Prostate gland (tissue), 2 donors: ENCODE data around the gene ENPP7. TPM values are rescaled to one million over a fixed set of nuclear protein-coding genes. Genes with fewer than 3 reads are reported as not detected.
"Not testable (repeated sequence)": the region's sequence is repeated elsewhere in the genome, so short reads cannot be mapped to it uniquely, and the experiment has no call there.

Experiments used
- DNase-seq: peaks from one replicate; pipeline ENCODE4 v3.0.0-alpha.2; 2019; ENCODE audit warnings: low spot score
- H3K27ac ChIP-seq, 2 donors: fragments of 200-600 bp; sonication (generic); 2 replicates each; pipeline ENCODE4 v1.5.1; 2017 to 2019
- H3K27me3 ChIP-seq: fragments of 200-600 bp; sonication (generic); replicated peaks from 2 replicates; pipeline ENCODE4 v1.5.1; 2019; ENCODE audit not compliant: insufficient read depth
- H3K36me3 ChIP-seq, 2 donors: fragments of 200-600 bp; sonication (generic); 1 replicate in 1 of 2; 2 replicates in 1 of 2; pipeline versions ENCODE4 v1.5.1 to v1.8.1; 2017 to 2019
- H3K4me1 ChIP-seq: fragments of 200-600 bp; sonication (generic); replicated peaks from 2 replicates; pipeline ENCODE4 v1.5.1; 2019
- H3K4me3 ChIP-seq, 2 donors: fragments of 200-600 bp; sonication (generic); 2 replicates each; pipeline ENCODE4 v1.5.1; 2017 to 2019
- H3K9me3 ChIP-seq: fragments of 200-600 bp; sonication (generic); 2 replicates; pipeline ENCODE4 v1.5.1; 2017
- POLR2A ChIP-seq: fragments of 450-650 bp; IDR thresholded peaks from one replicate; pipeline ENCODE4 v1.6.1; 2016; ENCODE audit warnings: antibody characterized with exemption, mild to moderate bottlenecking
- POLR2AphosphoS5 ChIP-seq: sonication (generic); formaldehyde crosslinking; IDR thresholded peaks from one replicate; pipeline ENCODE4 v1.6.1; 2017; ENCODE audit warnings: antibody characterized with exemption
- WGBS: methylation state at CpG from one replicate; pipeline ENCODE4 v1.1.5; 2018; 5-methylcytosine and 5-hydroxymethylcytosine counted together
- intact Hi-C: fragments of 100-400 bp; cut with DNase I; formaldehyde crosslinking; loops from one replicate; pipeline ENCODE4 v1.14.2; 2022
- total RNA-seq, 2 donors: library from RNA; depleted of rRNA; stranded (reverse); fragments of >200 nt; gene quantifications; one replicate each; pipeline ENCODE4 v1.1.0, GENCODE V29; 2016
- TF ChIP-seq, protein P1 (sequence below), 4 experiments: fragments of 200-600 bp in 2 of 4; fragments of 450-650 bp in 2 of 4; sonication (generic) in 2 of 4; IDR thresholded peaks; 1 replicate in 3 of 4; 2 replicates in 1 of 4; pipeline ENCODE4 v1.5.1; 2016 to 2019; ENCODE audit warnings: antibody characterized with exemption in 4 of 4, mild to moderate bottlenecking in 2 of 4, moderate library complexity in 2 of 4

Gene ENPP7
- total RNA-seq, 2 donors from 2014 or later = not detected

DNA sequence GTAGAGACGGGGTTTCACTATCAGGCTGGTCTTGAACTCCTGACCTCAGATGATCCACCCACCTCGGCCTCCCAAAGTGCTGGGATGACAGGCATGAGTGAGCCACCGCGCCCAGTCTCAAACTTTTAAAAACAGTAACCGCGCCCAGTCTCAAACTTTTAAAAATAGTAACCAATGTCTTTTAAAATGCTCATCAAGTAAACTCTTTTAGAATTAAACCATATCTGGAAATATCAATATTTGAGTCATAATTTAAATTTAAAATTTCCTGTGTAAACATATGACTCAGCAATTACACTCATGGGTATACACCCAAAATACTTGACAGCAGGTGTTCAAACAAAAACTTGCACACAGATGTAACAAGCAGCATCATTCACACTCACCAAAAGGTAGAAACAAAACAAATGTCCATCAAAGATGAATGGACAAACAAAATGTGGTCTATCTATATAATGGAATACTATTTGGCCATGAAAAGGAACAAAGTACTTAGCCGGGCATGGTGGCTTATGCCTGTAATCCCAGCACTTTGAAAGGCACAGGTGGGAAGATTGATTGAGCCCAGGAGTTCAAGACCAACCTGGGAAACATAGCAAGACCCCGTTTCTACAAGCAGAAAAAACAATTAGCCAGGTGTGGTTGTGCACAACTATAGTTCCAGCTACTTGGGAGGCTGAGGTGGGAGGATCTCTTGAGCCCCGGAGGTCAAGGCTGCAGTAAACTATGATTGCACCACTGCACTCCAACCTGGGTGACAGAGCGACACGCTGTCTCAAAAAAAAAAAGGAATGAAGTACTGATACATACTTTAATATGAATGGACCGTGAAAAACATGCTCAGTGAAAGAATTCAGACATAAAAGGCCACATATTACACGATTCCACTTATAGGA, 20.2 kb downstream of the ENPP7 start:
- H3K36me3 ChIP-seq = no peaks in the 10 kb centered on the region
- no peak for TF ChIP-seq POLR2AphosphoS5
- TF ChIP-seq, protein P1, sequence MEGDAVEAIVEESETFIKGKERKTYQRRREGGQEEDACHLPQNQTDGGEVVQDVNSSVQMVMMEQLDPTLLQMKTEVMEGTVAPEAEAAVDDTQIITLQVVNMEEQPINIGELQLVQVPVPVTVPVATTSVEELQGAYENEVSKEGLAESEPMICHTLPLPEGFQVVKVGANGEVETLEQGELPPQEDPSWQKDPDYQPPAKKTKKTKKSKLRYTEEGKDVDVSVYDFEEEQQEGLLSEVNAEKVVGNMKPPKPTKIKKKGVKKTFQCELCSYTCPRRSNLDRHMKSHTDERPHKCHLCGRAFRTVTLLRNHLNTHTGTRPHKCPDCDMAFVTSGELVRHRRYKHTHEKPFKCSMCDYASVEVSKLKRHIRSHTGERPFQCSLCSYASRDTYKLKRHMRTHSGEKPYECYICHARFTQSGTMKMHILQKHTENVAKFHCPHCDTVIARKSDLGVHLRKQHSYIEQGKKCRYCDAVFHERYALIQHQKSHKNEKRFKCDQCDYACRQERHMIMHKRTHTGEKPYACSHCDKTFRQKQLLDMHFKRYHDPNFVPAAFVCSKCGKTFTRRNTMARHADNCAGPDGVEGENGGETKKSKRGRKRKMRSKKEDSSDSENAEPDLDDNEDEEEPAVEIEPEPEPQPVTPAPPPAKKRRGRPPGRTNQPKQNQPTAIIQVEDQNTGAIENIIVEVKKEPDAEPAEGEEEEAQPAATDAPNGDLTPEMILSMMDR (IDR thresholded peaks at IDR 0.05) = no peak
- no peak for TF ChIP-seq POLR2A
- peaks cover 17% of the 10 kb centered on the region for H3K27me3 ChIP-seq

DNA sequence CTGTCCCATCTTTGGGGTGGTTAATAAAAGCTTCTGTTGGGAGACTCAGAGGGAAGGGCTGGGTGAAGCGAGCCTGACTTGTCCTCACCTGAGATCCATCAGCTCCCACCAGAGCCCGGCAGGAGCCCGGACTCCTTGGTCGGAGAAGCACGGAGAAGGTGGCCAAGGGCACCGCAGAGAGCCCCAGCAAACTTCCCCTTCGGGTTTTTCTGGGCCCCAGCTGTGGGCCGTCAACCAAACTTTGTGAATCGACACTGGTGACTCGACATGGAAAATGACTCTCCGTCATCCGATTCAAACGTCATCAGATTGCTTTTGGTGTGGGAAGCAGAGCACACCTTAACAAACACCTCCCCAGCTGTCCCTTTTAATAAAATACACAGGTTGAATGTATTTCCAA, 21.4 kb downstream of the ENPP7 start:
- Histone ChIP-seq H3K27ac (no peak overlapping the region), H3K9me3 (no peaks in the 10 kb centered on the region), H3K4me1 (no peaks in the 10 kb centered on the region), H3K36me3 (no peaks in the 10 kb centered on the region), H3K4me3 (no peak overlapping the region), H3K27me3 (peaks cover 17% of the 10 kb centered on the region)
- TF ChIP-seq POLR2A = no peak
- TF ChIP-seq, protein P1 (IDR thresholded peaks at IDR 0.05) = no peak
- TF ChIP-seq POLR2AphosphoS5 = no peak
- 71% methylated on average over 13 of the region's 13 CpGs for WGBS
- intact Hi-C loops = no loop called here
- no peak for DNase-seq

More for the DNA sequence above, 20.2 kb downstream of the ENPP7 start:
- Histone ChIP-seq H3K4me1 (no peaks in the 10 kb centered on the region), H3K9me3 (no peaks in the 10 kb centered on the region), H3K27ac (no peak overlapping the region), H3K4me3 (no peak overlapping the region)
- intact Hi-C loops = no loop called here
- no peak for DNase-seq
- WGBS = 86% methylated on average over 13 of the region's 13 CpGs

DNA sequence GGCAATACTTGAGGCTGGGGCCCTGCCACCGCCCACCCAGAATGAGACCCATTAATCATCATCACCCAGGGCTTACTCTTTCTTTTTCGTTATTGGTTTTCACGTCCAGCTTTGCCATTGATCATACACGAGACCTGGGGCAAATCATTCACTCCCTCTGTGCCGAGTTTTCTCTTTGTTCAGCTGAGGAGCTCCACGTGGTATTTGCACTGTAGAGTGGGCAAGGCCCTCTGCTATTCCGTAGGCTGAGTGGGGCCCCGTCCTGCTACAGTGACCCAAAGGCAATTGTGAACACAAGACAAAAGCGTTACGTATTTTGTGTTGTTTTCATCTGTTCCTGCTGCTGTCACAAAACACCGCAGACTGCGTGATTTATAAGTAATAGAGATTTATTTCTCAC, 23.6 kb downstream of the ENPP7 start:
- DNase-seq = no peak
- TF ChIP-seq POLR2AphosphoS5 = no peak
- TF ChIP-seq, protein P1 (IDR thresholded peaks at IDR 0.05) = no peak
- TF ChIP-seq POLR2A = no peak
- no peaks in the 10 kb centered on the region for H3K9me3 ChIP-seq
- H3K4me3 ChIP-seq = no peak overlapping the region
- no peaks in the 10 kb centered on the region for H3K27me3 ChIP-seq
- 80% methylated on average over 12 of the region's 12 CpGs for WGBS
- intact Hi-C loops = no loop called here
- H3K27ac ChIP-seq = no peak overlapping the region
- H3K36me3 ChIP-seq = no peaks in the 10 kb centered on the region
- H3K4me1 ChIP-seq = no peaks in the 10 kb centered on the region

DNA sequence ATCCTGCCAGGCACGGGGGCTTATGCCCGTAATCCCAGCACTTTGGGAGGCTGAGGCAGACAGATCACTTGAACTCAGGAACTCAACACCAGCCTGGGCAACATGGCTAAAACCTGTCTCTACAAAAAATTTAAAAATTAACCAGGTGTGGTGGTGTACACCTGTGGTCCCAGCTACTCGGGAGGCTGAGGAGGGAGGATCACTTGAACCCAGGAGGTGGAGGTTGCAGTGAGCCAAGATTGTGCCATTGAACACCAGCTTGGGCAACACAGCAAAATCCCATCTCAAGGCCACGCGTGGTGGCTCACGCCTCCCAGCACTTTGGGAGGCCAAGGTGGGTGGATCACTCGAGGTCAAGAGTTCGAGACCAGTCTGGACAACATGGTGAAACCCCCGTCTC, 24.2 kb downstream of the ENPP7 start:
- H3K27me3 ChIP-seq, DNase-seq: not testable (repeated sequence)

DNA sequence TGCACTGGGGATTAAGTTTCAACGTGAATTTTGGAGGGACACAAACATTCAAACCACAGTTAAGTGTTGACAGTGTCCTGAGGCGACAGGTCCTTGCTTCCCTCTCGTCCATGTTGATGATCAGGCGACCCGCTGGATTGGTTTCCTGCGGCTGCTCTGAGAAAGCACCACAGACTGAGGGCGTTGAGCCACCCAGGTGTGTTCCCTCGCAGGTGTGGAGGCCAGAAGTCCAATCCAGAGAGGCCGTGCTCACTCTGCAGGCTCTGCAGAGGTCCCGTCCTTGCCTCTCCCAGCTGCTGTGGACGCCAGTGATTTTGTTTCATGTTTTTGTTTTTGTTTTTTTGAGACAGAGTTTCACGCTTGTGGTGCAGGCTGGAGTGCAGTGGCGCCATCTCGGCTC, 24.8 kb downstream of the ENPP7 start:
- Histone ChIP-seq H3K27ac (no peak overlapping the region), H3K36me3 (no peaks in the 10 kb centered on the region), H3K27me3 (no peaks in the 10 kb centered on the region), H3K4me1 (no peaks in the 10 kb centered on the region), H3K4me3 (no peak overlapping the region), H3K9me3 (no peaks in the 10 kb centered on the region)
- TF ChIP-seq, protein P1 (IDR thresholded peaks at IDR 0.05) = no peak
- TF ChIP-seq POLR2A = no peak
- TF ChIP-seq POLR2AphosphoS5 = no peak
- WGBS = 90% methylated on average over 14 of the region's 14 CpGs
- DNase-seq = no peak
- intact Hi-C loops = no loop called here

More for the DNA sequence above, 24.2 kb downstream of the ENPP7 start:
- H3K4me1 ChIP-seq, H3K27ac ChIP-seq, intact Hi-C loops, H3K4me3 ChIP-seq, H3K9me3 ChIP-seq, H3K36me3 ChIP-seq: not testable (repeated sequence)
- WGBS = 91% methylated on average over 9 of the region's 9 CpGs
